ENCODE results near the gene NGEF.

Gene NGEF

DNA sequence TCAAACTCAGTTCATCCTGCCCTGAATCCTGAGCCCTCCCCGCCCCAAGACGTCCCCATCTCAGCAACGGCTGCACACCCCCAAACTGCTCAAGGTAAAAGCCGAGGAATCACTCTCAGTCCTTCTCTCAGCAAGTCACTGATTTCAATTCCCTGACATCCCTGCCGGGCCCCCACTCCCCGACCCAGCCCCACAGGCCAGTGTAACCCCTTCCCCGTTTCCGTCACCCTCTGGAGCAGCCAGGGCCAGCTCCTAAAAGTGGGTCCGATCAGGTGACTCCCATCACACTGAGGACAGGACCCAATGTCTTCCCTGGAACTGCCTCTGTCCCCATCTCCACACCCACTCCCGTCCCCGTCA lies 122.5 kb downstream of the NGEF start:
- TF ChIP-seq, protein P1, sequence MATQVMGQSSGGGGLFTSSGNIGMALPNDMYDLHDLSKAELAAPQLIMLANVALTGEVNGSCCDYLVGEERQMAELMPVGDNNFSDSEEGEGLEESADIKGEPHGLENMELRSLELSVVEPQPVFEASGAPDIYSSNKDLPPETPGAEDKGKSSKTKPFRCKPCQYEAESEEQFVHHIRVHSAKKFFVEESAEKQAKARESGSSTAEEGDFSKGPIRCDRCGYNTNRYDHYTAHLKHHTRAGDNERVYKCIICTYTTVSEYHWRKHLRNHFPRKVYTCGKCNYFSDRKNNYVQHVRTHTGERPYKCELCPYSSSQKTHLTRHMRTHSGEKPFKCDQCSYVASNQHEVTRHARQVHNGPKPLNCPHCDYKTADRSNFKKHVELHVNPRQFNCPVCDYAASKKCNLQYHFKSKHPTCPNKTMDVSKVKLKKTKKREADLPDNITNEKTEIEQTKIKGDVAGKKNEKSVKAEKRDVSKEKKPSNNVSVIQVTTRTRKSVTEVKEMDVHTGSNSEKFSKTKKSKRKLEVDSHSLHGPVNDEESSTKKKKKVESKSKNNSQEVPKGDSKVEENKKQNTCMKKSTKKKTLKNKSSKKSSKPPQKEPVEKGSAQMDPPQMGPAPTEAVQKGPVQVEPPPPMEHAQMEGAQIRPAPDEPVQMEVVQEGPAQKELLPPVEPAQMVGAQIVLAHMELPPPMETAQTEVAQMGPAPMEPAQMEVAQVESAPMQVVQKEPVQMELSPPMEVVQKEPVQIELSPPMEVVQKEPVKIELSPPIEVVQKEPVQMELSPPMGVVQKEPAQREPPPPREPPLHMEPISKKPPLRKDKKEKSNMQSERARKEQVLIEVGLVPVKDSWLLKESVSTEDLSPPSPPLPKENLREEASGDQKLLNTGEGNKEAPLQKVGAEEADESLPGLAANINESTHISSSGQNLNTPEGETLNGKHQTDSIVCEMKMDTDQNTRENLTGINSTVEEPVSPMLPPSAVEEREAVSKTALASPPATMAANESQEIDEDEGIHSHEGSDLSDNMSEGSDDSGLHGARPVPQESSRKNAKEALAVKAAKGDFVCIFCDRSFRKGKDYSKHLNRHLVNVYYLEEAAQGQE (IDR thresholded peaks at IDR 0.05; ENCODE audit: insufficient read depth in 1 of 2, low read depth in 2 of 2, low read length in 2 of 2), result no peak
- TF ChIP-seq TAF1 (IDR thresholded peaks at IDR 0.05; ENCODE audit: borderline replicate concordance, insufficient read depth, low read length) (no peak), FOXP2 (optimal IDR thresholded peaks at IDR 0.05; ENCODE audit: borderline replicate concordance, extremely low read depth, extremely low read length, insufficient read depth) (no peak), SIN3A (IDR thresholded peaks at IDR 0.05; ENCODE audit: borderline replicate concordance, insufficient read depth, low read length) (no peak), POLR2AphosphoS5 (IDR thresholded peaks at IDR 0.05; ENCODE audit: low read depth, low read length) (no peak)

GRCh38 chr2:232889876-232890401 lies 123.1 kb downstream of the NGEF start:
- no peak for TF ChIP-seq FOXP2 (optimal IDR thresholded peaks at IDR 0.05; ENCODE audit: borderline replicate concordance, extremely low read depth, extremely low read length, insufficient read depth)
- TF ChIP-seq, protein P1 (IDR thresholded peaks at IDR 0.05; ENCODE audit: insufficient read depth in 1 of 2, low read depth in 2 of 2, low read length in 2 of 2), result no peak
- TF ChIP-seq POLR2AphosphoS5 (IDR thresholded peaks at IDR 0.05; ENCODE audit: low read depth, low read length), result no peak
- TF ChIP-seq SIN3A (IDR thresholded peaks at IDR 0.05; ENCODE audit: borderline replicate concordance, insufficient read depth, low read length), result no peak
- no peak for TF ChIP-seq TAF1 (IDR thresholded peaks at IDR 0.05; ENCODE audit: borderline replicate concordance, insufficient read depth, low read length)

GRCh38 chr2:232888839-232889529 lies 124.1 kb downstream of the NGEF start:
- TF ChIP-seq TAF1 (IDR thresholded peaks at IDR 0.05; ENCODE audit: borderline replicate concordance, insufficient read depth, low read length) (no peak), FOXP2 (optimal IDR thresholded peaks at IDR 0.05; ENCODE audit: borderline replicate concordance, extremely low read depth, extremely low read length, insufficient read depth) (no peak), POLR2AphosphoS5 (IDR thresholded peaks at IDR 0.05; ENCODE audit: low read depth, low read length) (no peak), SIN3A (IDR thresholded peaks at IDR 0.05; ENCODE audit: borderline replicate concordance, insufficient read depth, low read length) (no peak)
- TF ChIP-seq, protein P1 (IDR thresholded peaks at IDR 0.05; ENCODE audit: insufficient read depth in 1 of 2, low read depth in 2 of 2, low read length in 2 of 2), result no peak

DNA sequence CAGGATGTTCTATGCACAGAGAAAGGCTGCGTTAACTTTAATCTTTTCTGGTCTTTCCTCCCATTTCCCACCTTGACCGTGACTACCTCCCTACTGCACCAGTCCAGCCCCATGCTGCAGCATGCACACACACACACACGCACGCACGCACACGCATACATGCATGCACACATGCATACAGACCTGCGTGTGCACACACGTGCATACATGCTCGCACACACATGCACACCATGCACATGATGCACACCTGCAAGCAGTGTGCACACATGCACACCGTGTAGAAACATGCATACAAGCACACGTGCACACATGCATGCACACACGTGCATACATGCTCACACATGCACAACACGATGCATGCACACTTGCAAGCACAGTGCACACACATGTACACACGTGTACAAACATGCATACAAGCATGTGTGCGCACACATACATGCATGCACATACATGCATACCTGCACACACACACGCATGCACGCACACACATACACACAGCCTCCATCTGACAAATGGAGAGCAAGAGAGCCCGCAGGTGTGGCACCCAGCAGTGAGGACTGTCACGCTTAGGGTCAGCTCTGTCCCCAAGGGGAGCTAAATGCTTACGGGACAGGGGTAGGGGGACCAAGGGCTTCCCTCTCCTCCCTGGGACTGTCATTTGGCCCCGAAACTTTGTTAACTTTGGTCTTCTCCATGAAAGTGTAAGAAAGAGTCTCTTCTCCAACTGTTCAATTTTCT lies 124.8 kb downstream of the NGEF start:
- TF ChIP-seq SIN3A (IDR thresholded peaks at IDR 0.05; ENCODE audit: borderline replicate concordance, insufficient read depth, low read length) (no peak), POLR2AphosphoS5 (IDR thresholded peaks at IDR 0.05; ENCODE audit: low read depth, low read length) (no peak), FOXP2 (optimal IDR thresholded peaks at IDR 0.05; ENCODE audit: borderline replicate concordance, extremely low read depth, extremely low read length, insufficient read depth) (no peak), TAF1 (IDR thresholded peaks at IDR 0.05; ENCODE audit: borderline replicate concordance, insufficient read depth, low read length) (no peak)
- TF ChIP-seq, protein P1 (IDR thresholded peaks at IDR 0.05; ENCODE audit: insufficient read depth in 1 of 2, low read depth in 2 of 2, low read length in 2 of 2), result no peak
